Measurements from ENCODE around the gene FGF14. TPM values are rescaled to one million over a fixed set of nuclear protein-coding genes. Genes with fewer than 3 reads are reported as not detected.

The FGF14 gene
- total and polyA plus RNA-seq, 2 donors (not counting 3 experiments of a cell fraction or from before 2014, with no cell fraction given) = not detected

DNA sequence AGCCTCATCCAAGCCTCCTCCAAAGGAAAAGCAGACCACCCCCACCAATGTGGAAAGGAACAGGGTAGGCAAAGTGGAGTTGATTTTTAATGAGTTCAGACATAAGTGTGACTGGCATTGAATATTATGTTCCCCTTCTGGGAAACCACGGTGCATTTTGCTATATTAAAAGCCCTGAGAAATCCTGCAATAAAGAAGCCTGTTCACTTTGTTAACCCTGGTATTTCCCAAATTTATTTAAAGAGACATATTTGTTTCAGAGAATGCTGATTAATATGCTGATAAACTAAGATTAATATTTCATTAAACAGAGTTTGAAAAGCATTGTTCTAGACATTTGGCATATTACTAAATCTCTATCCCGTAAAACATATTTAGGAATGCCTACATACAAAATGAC is 151.4 kb downstream of the FGF14 start:
- no peak for TF ChIP-seq FOS (IDR thresholded peaks at IDR 0.05; ENCODE audit: borderline replicate concordance, insufficient read depth, low read length)
- no peak for TF ChIP-seq EZH2 (IDR thresholded peaks at IDR 0.05; ENCODE audit: borderline replicate concordance, low read depth, low read length, severe bottlenecking)
- no peak for TF ChIP-seq JUN (IDR thresholded peaks at IDR 0.05; ENCODE audit: borderline replicate concordance, insufficient read depth, insufficient read length, low read depth)
- TF ChIP-seq MYC (IDR thresholded peaks at IDR 0.05; ENCODE audit: low read depth, low read length) = no peak
- no peak for TF ChIP-seq POLR2AphosphoS5 (IDR thresholded peaks at IDR 0.05; ENCODE audit: insufficient read depth, low read depth, low read length)
- no peak for TF ChIP-seq POLR2A (IDR thresholded peaks at IDR 0.05; ENCODE audit: low read depth, low read length)
- no peak for TF ChIP-seq GATA2 (IDR thresholded peaks at IDR 0.05; ENCODE audit: insufficient read depth, insufficient read length, low read depth, low read length)
- TF ChIP-seq, protein P1, sequence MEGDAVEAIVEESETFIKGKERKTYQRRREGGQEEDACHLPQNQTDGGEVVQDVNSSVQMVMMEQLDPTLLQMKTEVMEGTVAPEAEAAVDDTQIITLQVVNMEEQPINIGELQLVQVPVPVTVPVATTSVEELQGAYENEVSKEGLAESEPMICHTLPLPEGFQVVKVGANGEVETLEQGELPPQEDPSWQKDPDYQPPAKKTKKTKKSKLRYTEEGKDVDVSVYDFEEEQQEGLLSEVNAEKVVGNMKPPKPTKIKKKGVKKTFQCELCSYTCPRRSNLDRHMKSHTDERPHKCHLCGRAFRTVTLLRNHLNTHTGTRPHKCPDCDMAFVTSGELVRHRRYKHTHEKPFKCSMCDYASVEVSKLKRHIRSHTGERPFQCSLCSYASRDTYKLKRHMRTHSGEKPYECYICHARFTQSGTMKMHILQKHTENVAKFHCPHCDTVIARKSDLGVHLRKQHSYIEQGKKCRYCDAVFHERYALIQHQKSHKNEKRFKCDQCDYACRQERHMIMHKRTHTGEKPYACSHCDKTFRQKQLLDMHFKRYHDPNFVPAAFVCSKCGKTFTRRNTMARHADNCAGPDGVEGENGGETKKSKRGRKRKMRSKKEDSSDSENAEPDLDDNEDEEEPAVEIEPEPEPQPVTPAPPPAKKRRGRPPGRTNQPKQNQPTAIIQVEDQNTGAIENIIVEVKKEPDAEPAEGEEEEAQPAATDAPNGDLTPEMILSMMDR (IDR thresholded peaks at IDR 0.05; ENCODE audit: extremely low read depth in 1 of 2, insufficient read depth in 1 of 2, low read depth in 1 of 2, low read length in 2 of 2) = no peak
- TF ChIP-seq, protein P2, sequence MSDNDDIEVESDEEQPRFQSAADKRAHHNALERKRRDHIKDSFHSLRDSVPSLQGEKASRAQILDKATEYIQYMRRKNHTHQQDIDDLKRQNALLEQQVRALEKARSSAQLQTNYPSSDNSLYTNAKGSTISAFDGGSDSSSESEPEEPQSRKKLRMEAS (IDR thresholded peaks at IDR 0.05; ENCODE audit: insufficient read depth, insufficient read length) = no peak
- ChIA-PET CTCF (no interaction called here), POLR2A (no interaction called here)
- Histone ChIP-seq H3K27ac (ENCODE audit: insufficient read depth, low read depth, low read length) (no peak overlapping the region), H3K9me1 (replicated peaks; ENCODE audit: control insufficient read depth, extremely low read depth, insufficient read depth, low read length) (no peaks in the 10 kb centered on the region), H2AFZ (ENCODE audit: low read depth, low read length) (no peak overlapping the region), H3K27me3 (ENCODE audit: control insufficient read depth in 2 of 2, insufficient read depth in 2 of 2, low read length in 2 of 2) (no peaks in the 10 kb centered on the region), H3K79me2 (ENCODE audit: control insufficient read depth, insufficient read depth, low read length) (no peaks in the 10 kb centered on the region), H3K9me3 (replicated peaks; ENCODE audit: control insufficient read depth, insufficient read depth, low read length) (no peaks in the 10 kb centered on the region), H3K4me2 (ENCODE audit: insufficient read depth, low read length) (no peak overlapping the region), H3K4me3 (replicated peaks in 1 of 3; ENCODE audit: insufficient read depth in 1 of 3, low read depth in 1 of 3, low read length in 3 of 3) (no peak overlapping the region), H3K9ac (replicated peaks; ENCODE audit: extremely low read depth, insufficient read depth, low read length) (no peak overlapping the region), H3K36me3 (ENCODE audit: control insufficient read depth in 2 of 2, extremely low read depth in 1 of 2, insufficient read depth in 2 of 2, low read length in 2 of 2) (no peaks in the 10 kb centered on the region), H4K20me1 (replicated peaks; ENCODE audit: control insufficient read depth, extremely low read depth, insufficient read depth, low read length) (no peaks in the 10 kb centered on the region), H3K4me1 (ENCODE audit: control insufficient read depth, extremely low read depth, insufficient read depth, low read length) (no peaks in the 10 kb centered on the region)
- intact Hi-C loops (cut with micrococcal nuclease) (no loop called here), dilution Hi-C loops (cut with MboI; ENCODE audit: extremely low pct_ligation_motif_present, low sequenced_read_pairs) (no loop called here)
- no peak for DNase-seq (ENCODE audit: low read depth, low spot score)
- no peak for FAIRE-seq
- BruUV-seq (replicated peaks) = no TSS peak
